GM23338 (cell line): Measurements from ENCODE around the gene TRPM2. TPM values are rescaled to one million over a fixed set of nuclear protein-coding genes. Genes with fewer than 3 reads are reported as not detected.

Source experiments
- ATAC-seq: fragments of 200-7000 bp; cut with Tn5 transposase; 3 replicates; pipeline ENCODE4 v1.9.1; 2020
- DNase-seq: peaks from one replicate; pipeline ENCODE4 v3.0.0-alpha.2; 2015; ENCODE audit warnings: low spot score
- H2AFZ ChIP-seq: fragments of 200-600 bp; sonication (generic); 2 replicates; pipeline ENCODE4 v1.8.0; 2016; ENCODE audit warnings: antibody characterized with exemption, mild to moderate bottlenecking, moderate library complexity
- H3F3A ChIP-seq: fragments of 200-600 bp; sonication (generic); replicated peaks from 2 replicates; pipeline ENCODE4 v1.8.0; 2017; ENCODE audit warnings: antibody characterized with exemption, mixed run types, low read depth
- H3K27ac ChIP-seq: fragments of 200-600 bp; sonication (generic); 2 replicates; pipeline ENCODE4 v1.6.1; 2016; ENCODE audit warnings: low read depth
- H3K27me3 ChIP-seq: fragments of 200-600 bp; sonication (generic); 2 replicates; pipeline ENCODE4 v1.8.0; 2016; ENCODE audit warnings: mild to moderate bottlenecking, mixed run types, moderate library complexity; ENCODE audit not compliant: insufficient read depth
- H3K36me3 ChIP-seq: fragments of 200-600 bp; sonication (generic); 2 replicates; pipeline ENCODE4 v1.8.0; 2016; ENCODE audit warnings: mild to moderate bottlenecking; ENCODE audit not compliant: insufficient read depth
- H3K4me1 ChIP-seq: fragments of 200-600 bp; sonication (generic); 2 replicates; pipeline ENCODE4 v1.8.0; 2016; ENCODE audit warnings: mild to moderate bottlenecking, moderate library complexity; ENCODE audit not compliant: insufficient read depth
- H3K4me2 ChIP-seq: fragments of 200-600 bp; sonication (generic); 2 replicates; pipeline ENCODE4 v1.7.1; 2017; ENCODE audit warnings: mixed run types
- H3K4me3 ChIP-seq: fragments of 200-600 bp; sonication (generic); 2 replicates; pipeline ENCODE4 v1.6.1; 2016; ENCODE audit warnings: mixed run types
- H3K79me2 ChIP-seq: fragments of 200-600 bp; sonication (generic); replicated peaks from 2 replicates; pipeline ENCODE4 v1.8.0; 2017; ENCODE audit warnings: mild to moderate bottlenecking; ENCODE audit not compliant: insufficient read depth
- H3K9me2 ChIP-seq: fragments of 200-600 bp; sonication (generic); 2 replicates; pipeline ENCODE4 v1.8.0; 2017; ENCODE audit not compliant: insufficient read depth
- H4K20me1 ChIP-seq: fragments of 200-600 bp; sonication (generic); replicated peaks from 2 replicates; pipeline ENCODE4 v1.8.0; 2017; ENCODE audit warnings: mild to moderate bottlenecking; ENCODE audit not compliant: insufficient read depth
- H3K27ac Mint-ChIP-seq: 2 replicates; pipeline ENCODE4 v1.8.0; 2020; ENCODE audit warnings: inconsistent platforms, mild to moderate bottlenecking, moderate library complexity, mixed read lengths
- H3K27me3 Mint-ChIP-seq: 3 replicates; pipeline ENCODE4 v1.8.0; 2022; ENCODE audit warnings: low read depth, mild to moderate bottlenecking, moderate library complexity, mixed read lengths, inconsistent platforms; ENCODE audit not compliant: insufficient read depth, poor library complexity
- H3K36me3 Mint-ChIP-seq: 3 replicates; pipeline ENCODE4 v1.8.0; 2021; ENCODE audit warnings: low read depth, mild to moderate bottlenecking, inconsistent platforms, moderate library complexity, mixed read lengths
- H3K4me1 Mint-ChIP-seq: 3 replicates; pipeline ENCODE4 v1.8.0; 2020; ENCODE audit warnings: mild to moderate bottlenecking, inconsistent platforms, mixed read lengths
- H3K4me3 Mint-ChIP-seq: 3 replicates; pipeline ENCODE4 v1.8.0; 2021; ENCODE audit warnings: moderate library complexity, mild to moderate bottlenecking, inconsistent platforms, mixed read lengths
- H3K9me3 Mint-ChIP-seq: 3 replicates; pipeline ENCODE4 v1.8.0; 2020; ENCODE audit warnings: moderate library complexity, mild to moderate bottlenecking, inconsistent platforms, mixed read lengths
- CREB1 ChIP-seq: fragments of 250-450 bp; sonication (Bioruptor Pico); IDR thresholded peaks from 2 replicates; pipeline ENCODE4 v1.5.0; 2020; ENCODE audit warnings: low read depth, mild to moderate bottlenecking, moderate library complexity
- CTCF ChIP-seq, 2 experiments: fragments of 200-600 bp in 1 of 2; sonication (generic) in 1 of 2; conservative IDR thresholded peaks; 2 replicates each; pipeline versions ENCODE4 v1.5.1 to v1.6.1; 2016 to 2017; ENCODE audit warnings: antibody characterized with exemption in 2 of 2, low read depth in 2 of 2, mild to moderate bottlenecking in 2 of 2, moderate library complexity in 1 of 2
- ETS1 ChIP-seq: IDR thresholded peaks from 2 replicates; pipeline ENCODE4 v1.6.1; 2016; ENCODE audit warnings: antibody characterized with exemption
- EZH2 ChIP-seq: fragments of 200-600 bp; sonication (generic); IDR thresholded peaks from one replicate; pipeline ENCODE4 v1.8.0; 2017; ENCODE audit warnings: antibody characterized with exemption, mild to moderate bottlenecking, low read depth; ENCODE audit not compliant: unreplicated experiment
- EZH2phosphoT487 ChIP-seq: fragments of 200-600 bp; sonication (generic); IDR thresholded peaks from one replicate; pipeline ENCODE4 v1.8.1; 2018; ENCODE audit warnings: antibody characterized with exemption; ENCODE audit not compliant: unreplicated experiment
- JUNB ChIP-seq: IDR thresholded peaks from one replicate; pipeline ENCODE4 v1.6.1; 2016; ENCODE audit warnings: antibody characterized with exemption; ENCODE audit not compliant: unreplicated experiment
- STAT1 ChIP-seq: IDR thresholded peaks from one replicate; pipeline ENCODE4 v1.6.1; 2016; ENCODE audit warnings: antibody characterized with exemption; ENCODE audit not compliant: unreplicated experiment
- ZNF114 ChIP-seq: fragments of 250-450 bp; sonication (Bioruptor Pico); IDR thresholded peaks from 2 replicates; pipeline ENCODE4 v1.5.0; 2020; ENCODE audit warnings: mild to moderate bottlenecking, moderate library complexity
- ZNF331 ChIP-seq: fragments of 250-450 bp; sonication (Bioruptor Pico); IDR thresholded peaks from 2 replicates; pipeline ENCODE4 v1.5.0; 2020; ENCODE audit warnings: low read depth, mild to moderate bottlenecking, moderate library complexity
- polyA plus RNA-seq: library from polyadenylated mRNA; unstranded; fragments of >200 nt; fragmentation: Nextera tagmentation; extraction: Ambion mirVana; gene quantifications from 2 replicates; pipeline ENCODE4 v1.2.1, GENCODE V29; 2016
- total RNA-seq: library from RNA; depleted of rRNA; stranded (reverse); fragments of >200 nt; shearing (Covaris generic); gene quantifications from 2 replicates; pipeline ENCODE4 v1.2.3, GENCODE V29; 2014

The TRPM2 gene
- total and polyA plus RNA-seq, 2 experiments from 2014 or later: 0.53 to 0.83 TPM

GRCh38 chr21:44437696-44438431 is 84.4 kb downstream of the TRPM2 start:
- Mint-ChIP-seq H3K27ac (no peak overlapping the region), H3K27me3 (peaks cover 3% of the 10 kb centered on the region), H3K9me3 (no peaks in the 10 kb centered on the region), H3K4me3 (no peak overlapping the region), H3K4me1 (no peaks in the 10 kb centered on the region), H3K36me3 (no peaks in the 10 kb centered on the region)
- no peak overlapping the region for H2AFZ ChIP-seq
- ATAC-seq (no peak), DNase-seq (no peak)
- H3K9me2 ChIP-seq: no peaks in the 10 kb centered on the region
- no peaks in the 10 kb centered on the region for H4K20me1 ChIP-seq
- H3K36me3 ChIP-seq: no peaks in the 10 kb centered on the region
- H3K27ac ChIP-seq: no peak overlapping the region
- H3K4me1 ChIP-seq: no peaks in the 10 kb centered on the region
- no peak overlapping the region for H3K4me2 ChIP-seq
- no peaks in the 10 kb centered on the region for H3K27me3 ChIP-seq
- no peaks in the 10 kb centered on the region for H3K79me2 ChIP-seq
- no peaks in the 10 kb centered on the region for H3F3A ChIP-seq
- no peak overlapping the region for H3K4me3 ChIP-seq
- TF ChIP-seq ZNF114 (CRISPR knock-in tag) (no peak), EZH2phosphoT487 (no peak), EZH2 (no peak)

GRCh38 chr21:44438531-44439210 is 85.2 kb downstream of the TRPM2 start:
- Histone ChIP-seq H4K20me1 (no peaks in the 10 kb centered on the region), H3K27ac (no peak overlapping the region), H2AFZ (no peak overlapping the region), H3K9me2 (no peaks in the 10 kb centered on the region), H3K79me2 (no peaks in the 10 kb centered on the region), H3K27me3 (no peaks in the 10 kb centered on the region), H3F3A (no peaks in the 10 kb centered on the region), H3K4me2 (no peak overlapping the region), H3K4me1 (no peaks in the 10 kb centered on the region), H3K4me3 (no peak overlapping the region), H3K36me3 (no peaks in the 10 kb centered on the region)
- no peaks in the 10 kb centered on the region for H3K9me3 Mint-ChIP-seq
- TF ChIP-seq ETS1 (no peak), ZNF331 (no peak), STAT1 (no peak), JUNB (no peak), EZH2phosphoT487 (no peak), CREB1 (CRISPR knock-in tag) (no peak), CTCF (conservative IDR thresholded peaks at IDR 0.05; ENCODE audit: low read depth in 2 of 2) (no peak)
- peak; percentile 34 for ATAC-seq
- no peak for DNase-seq
- H3K36me3 Mint-ChIP-seq: no peaks in the 10 kb centered on the region
- peaks cover 3% of the 10 kb centered on the region for H3K27me3 Mint-ChIP-seq
- no peak overlapping the region for H3K4me3 Mint-ChIP-seq
- no peaks in the 10 kb centered on the region for H3K4me1 Mint-ChIP-seq
- no peak overlapping the region for H3K27ac Mint-ChIP-seq
